GM19239 (cell line): Measurements from ENCODE around the gene RARS1.
A peak's percentile ranks its signal among the peaks of the same experiment; 100 is the strongest.

Experiments used
- DNase-seq: peaks from one replicate; pipeline ENCODE4 v3.0.0; 2011; ENCODE audit warnings: low spot score; ENCODE audit not compliant: insufficient read length
- FAIRE-seq: peaks from 2 replicates; lab custom pipeline; 2011; peaks lifted over from hg19 to GRCh38; lab: Jason Lieb, UNC

Gene RARS1

DNA sequence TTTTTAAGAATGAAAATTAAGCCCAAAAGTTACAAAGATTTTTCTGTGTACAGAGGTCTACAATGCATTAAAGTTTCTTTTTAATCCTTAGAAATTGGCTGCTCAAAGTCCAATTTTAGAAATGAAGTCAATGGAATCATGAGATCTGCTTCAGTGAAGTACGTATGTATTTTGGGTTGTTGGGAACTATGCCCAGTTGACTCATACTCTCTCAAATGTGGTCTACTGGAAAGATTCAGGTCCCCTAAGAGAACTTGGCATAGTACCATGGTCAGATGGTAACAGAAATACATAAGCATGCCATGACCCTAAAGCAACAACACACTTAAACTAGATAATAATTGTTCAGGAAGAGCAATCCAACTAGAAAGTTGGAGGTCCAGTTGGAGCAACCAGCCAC, 65.9 kb downstream of the RARS1 start:
- FAIRE-seq = no peak
- no peak for DNase-seq

DNA sequence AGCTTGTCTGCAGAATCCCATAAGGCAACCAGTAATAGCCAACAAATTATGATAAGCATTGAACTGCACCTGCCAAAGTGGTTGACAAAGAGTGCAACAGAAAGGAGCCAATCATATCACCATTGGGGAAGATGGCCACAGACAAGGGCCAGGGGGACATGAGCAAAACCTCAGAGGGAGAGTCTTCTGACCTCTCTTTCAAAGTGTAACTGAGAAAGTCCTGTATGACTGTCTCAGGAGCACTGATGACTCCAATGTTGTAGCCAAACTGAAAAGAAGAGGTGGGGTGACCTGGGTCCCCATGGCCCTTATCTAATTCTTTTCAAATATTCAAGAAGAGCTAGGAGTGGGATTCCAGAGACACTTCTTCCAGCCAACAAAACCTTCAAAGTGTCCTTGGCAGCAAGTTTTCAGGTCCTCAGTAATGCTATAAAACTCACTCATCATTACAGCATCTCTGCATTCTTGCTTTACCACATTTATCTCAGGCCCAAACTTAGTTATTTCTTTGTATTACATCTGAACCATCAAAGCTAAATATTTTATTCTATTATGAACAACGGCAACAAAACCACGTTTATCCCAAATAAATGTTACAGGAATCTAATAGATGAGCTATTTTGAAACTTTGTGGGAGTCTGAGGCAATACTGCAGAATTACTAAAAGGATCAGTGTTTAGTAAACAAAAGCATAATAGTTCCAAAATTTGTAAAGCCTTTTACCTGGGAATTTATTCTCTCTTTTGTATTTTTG, 67.3 kb downstream of the RARS1 start:
- FAIRE-seq = no peak
- no peak for DNase-seq

DNA sequence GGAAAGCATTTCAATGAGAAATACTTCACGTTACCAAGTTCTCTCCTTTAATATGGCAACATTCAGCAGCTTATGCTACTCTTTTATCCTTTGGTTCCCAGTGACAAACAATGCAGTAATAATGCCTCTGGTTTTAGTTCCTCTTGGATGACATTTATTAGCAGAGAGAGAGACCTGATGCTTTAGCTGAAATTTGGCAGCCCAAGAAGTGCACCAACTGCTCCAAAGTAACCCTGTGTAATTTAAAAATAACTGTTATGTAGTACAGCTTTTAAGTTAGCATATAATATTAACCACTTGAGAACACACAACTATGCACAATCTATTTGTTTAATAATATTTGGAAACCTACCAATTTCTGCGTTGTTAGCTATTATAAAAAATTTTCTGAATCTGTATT, 71.1 kb downstream of the RARS1 start:
- no peak for FAIRE-seq
- no peak for DNase-seq

DNA sequence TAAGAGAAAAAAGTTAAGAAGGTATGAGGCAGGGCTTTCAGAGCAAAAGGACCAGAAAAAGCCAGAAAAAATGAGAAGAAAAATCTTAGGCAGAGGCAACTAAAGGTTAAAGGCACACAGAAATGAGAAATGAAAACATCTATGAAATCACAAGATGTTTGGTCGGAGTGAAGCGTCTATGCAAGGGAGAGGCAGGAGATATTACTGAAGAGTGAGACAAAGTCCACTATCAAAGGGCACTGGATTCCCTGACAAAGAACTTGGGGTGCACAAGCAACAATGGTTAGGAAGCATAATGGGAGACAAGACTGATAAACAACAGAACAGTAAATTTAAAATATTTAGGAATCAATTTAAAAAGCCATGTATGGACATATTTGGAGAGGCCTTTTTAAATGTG, 76.0 kb downstream of the RARS1 start:
- FAIRE-seq (no peak), DNase-seq (no peak)

DNA sequence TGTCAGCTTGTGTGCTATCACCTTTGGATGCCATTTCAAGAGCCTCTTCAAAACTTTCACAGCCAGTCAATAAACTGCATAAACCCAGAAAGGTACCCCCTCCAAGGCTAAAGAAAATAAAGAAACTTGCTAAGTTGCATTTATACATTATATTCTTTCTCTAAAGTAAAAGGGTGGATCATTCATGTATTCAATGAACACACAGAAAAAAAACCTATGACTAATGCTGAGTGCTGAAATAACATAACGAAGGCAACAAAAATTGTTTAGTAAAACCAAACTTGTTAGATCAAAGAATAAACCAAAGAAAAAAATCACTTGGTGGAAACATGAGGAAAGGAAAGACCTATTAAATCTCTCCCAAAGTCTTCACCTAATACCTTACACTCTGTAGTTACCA, 77.7 kb downstream of the RARS1 start:
- FAIRE-seq (no peak), DNase-seq (no peak)

DNA sequence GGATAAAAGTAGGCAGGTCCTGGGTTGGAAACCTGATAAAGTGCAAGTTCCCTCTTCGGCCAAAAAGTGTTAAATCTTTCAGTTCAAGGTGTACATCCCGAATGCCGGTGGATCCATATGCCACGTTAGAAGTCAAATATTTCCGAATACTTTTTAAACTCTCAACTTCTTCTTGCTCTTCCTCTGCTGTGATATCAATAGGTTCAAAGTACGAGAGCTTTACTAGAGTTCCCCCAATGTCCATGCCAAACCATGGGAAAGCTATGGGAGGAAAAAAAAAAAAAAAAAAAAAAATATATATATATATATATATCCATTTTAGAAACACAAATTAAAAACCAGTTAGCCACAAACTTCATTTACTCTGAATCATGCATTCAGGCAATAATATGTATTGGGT, 82.5 kb downstream of the RARS1 start:
- FAIRE-seq = peak; percentile 45

More for the DNA sequence above, 82.5 kb downstream of the RARS1 start:
- DNase-seq = no peak
